Neural cell (in vitro differentiated cells): ENCODE measurements around the gene GRIK2. TPM values are rescaled to one million over a fixed set of nuclear protein-coding genes. Genes with fewer than 3 reads are reported as not detected.

ENCODE experiments used
- H2AFZ ChIP-seq: fragments of 200-600, 300-800 bp; sonication (generic), shearing (Covaris generic); 2 replicates; pipeline ENCODE4 v1.6.0; 2014; ENCODE audit warnings: low read depth, mild to moderate bottlenecking, antibody characterized with exemption, low read length, moderate library complexity
- H3F3A ChIP-seq: fragments of 200-600 bp; shearing (Covaris generic); 2 replicates; pipeline ENCODE4 v1.6.1; 2016; ENCODE audit warnings: mild to moderate bottlenecking, moderate library complexity, mixed read lengths, antibody characterized with exemption, low read length; ENCODE audit not compliant: insufficient read depth, poor library complexity, severe bottlenecking
- H3K27ac ChIP-seq: fragments of 200-600, 300-800 bp; sonication (generic), shearing (Covaris generic); 2 replicates; pipeline ENCODE4 v1.5.1; 2014; ENCODE audit warnings: mild to moderate bottlenecking, low read length, moderate library complexity
- H3K27me3 ChIP-seq: fragments of 300-800, 200-600 bp; sonication (generic), shearing (Covaris generic); 2 replicates; pipeline ENCODE4 v1.6.0; 2014; ENCODE audit warnings: mild to moderate bottlenecking, low read depth, low read length, moderate library complexity; ENCODE audit not compliant: insufficient read depth
- H3K36me3 ChIP-seq: fragments of 300-800, 200-600 bp; sonication (generic), shearing (Covaris generic); 2 replicates; pipeline ENCODE4 v1.5.1; 2014; ENCODE audit warnings: mild to moderate bottlenecking, antibody characterized with exemption, low read length, moderate library complexity; ENCODE audit not compliant: insufficient read depth
- H3K4me2 ChIP-seq: fragments of 300-800, 200-600 bp; sonication (generic), shearing (Covaris generic); 2 replicates; pipeline ENCODE4 v1.6.0; 2014; ENCODE audit warnings: mild to moderate bottlenecking, low read length
- H3K4me3 ChIP-seq: fragments of 300-800, 200-600 bp; sonication (generic), shearing (Covaris generic); 2 replicates; pipeline ENCODE4 v1.5.1; 2014; ENCODE audit warnings: mild to moderate bottlenecking, low read length, moderate library complexity
- H3K79me2 ChIP-seq: fragments of 200-600 bp; shearing (Covaris generic); replicated peaks from 2 replicates; pipeline ENCODE4 v1.6.0; 2014; ENCODE audit warnings: mild to moderate bottlenecking, low read length, moderate library complexity; ENCODE audit not compliant: insufficient read depth
- H3K9ac ChIP-seq: fragments of 300-800, 200-600 bp; sonication (generic), shearing (Covaris generic); 2 replicates; pipeline ENCODE4 v1.6.1; 2016; ENCODE audit warnings: mild to moderate bottlenecking, low read length, mixed read lengths
- H3K9me2 ChIP-seq: fragments of 200-600 bp; shearing (Covaris generic); 2 replicates; pipeline ENCODE4 v1.6.1; 2016; ENCODE audit warnings: mild to moderate bottlenecking, low read length, mixed read lengths; ENCODE audit not compliant: insufficient read depth
- H3K9me3 ChIP-seq: fragments of 200-600, 300-800 bp; sonication (generic), shearing (Covaris generic); 2 replicates; pipeline ENCODE4 v1.6.1; 2016; ENCODE audit warnings: mild to moderate bottlenecking, mixed run types, low read length, moderate library complexity, mixed read lengths
- H4K20me1 ChIP-seq: fragments of 200-600 bp; shearing (Covaris generic); 2 replicates; pipeline ENCODE4 v1.6.1; 2016; ENCODE audit warnings: mild to moderate bottlenecking, mixed run types; ENCODE audit not compliant: insufficient read depth
- CTCF ChIP-seq: fragments of 450-650 bp; IDR thresholded peaks from 2 replicates; pipeline ENCODE4 v1.5.1; 2014; ENCODE audit warnings: antibody characterized with exemption, mild to moderate bottlenecking, moderate library complexity; ENCODE audit not compliant: poor library complexity, severe bottlenecking
- EP300 ChIP-seq: fragments of 450-650 bp; conservative IDR thresholded peaks from 2 replicates; pipeline ENCODE4 v1.6.1; 2014; ENCODE audit warnings: antibody characterized with exemption, mild to moderate bottlenecking, moderate library complexity; ENCODE audit not compliant: poor library complexity, severe bottlenecking
- EZH2 ChIP-seq: fragments of 200-600, 300-800 bp; shearing (Covaris generic), sonication (generic); IDR thresholded peaks from 2 replicates; pipeline ENCODE4 v1.6.1; 2014; ENCODE audit warnings: antibody characterized with exemption, low read length, borderline replicate concordance, mild to moderate bottlenecking; ENCODE audit not compliant: insufficient read depth, poor library complexity, severe bottlenecking
- MXI1 ChIP-seq: fragments of 450-650 bp; conservative IDR thresholded peaks from 2 replicates; pipeline ENCODE4 v1.6.1; 2014; ENCODE audit warnings: antibody characterized with exemption, mild to moderate bottlenecking; ENCODE audit not compliant: poor library complexity, severe bottlenecking
- POLR2AphosphoS5 ChIP-seq: IDR thresholded peaks from 2 replicates; pipeline ENCODE4 v1.6.1; 2012
- RAD21 ChIP-seq: fragments of 450-650 bp; conservative IDR thresholded peaks from 2 replicates; pipeline ENCODE4 v1.6.1; 2014; ENCODE audit warnings: antibody characterized with exemption, mild to moderate bottlenecking, moderate library complexity
- SMC3 ChIP-seq: fragments of 450-650 bp; conservative IDR thresholded peaks from 2 replicates; pipeline ENCODE4 v1.6.1; 2014; ENCODE audit warnings: antibody characterized with exemption, mild to moderate bottlenecking, moderate library complexity; ENCODE audit not compliant: poor library complexity
- TAF1 ChIP-seq: IDR thresholded peaks from 2 replicates; pipeline ENCODE4 v1.6.1; 2012; ENCODE audit warnings: low read depth
- polyA plus RNA-seq: library from polyadenylated mRNA; depleted of rRNA; stranded (reverse); fragments of >200 nt; gene quantifications from 2 replicates; pipeline ENCODE4 v1.2.3, GENCODE V29; 2014
- TF ChIP-seq, protein P1 (sequence below): IDR thresholded peaks from 2 replicates; pipeline ENCODE4 v1.6.1; 2012; ENCODE audit warnings: borderline replicate concordance

GRIK2 gene
- polyA plus RNA-seq, 1 donor from 2014 or later = 106 TPM

DNA sequence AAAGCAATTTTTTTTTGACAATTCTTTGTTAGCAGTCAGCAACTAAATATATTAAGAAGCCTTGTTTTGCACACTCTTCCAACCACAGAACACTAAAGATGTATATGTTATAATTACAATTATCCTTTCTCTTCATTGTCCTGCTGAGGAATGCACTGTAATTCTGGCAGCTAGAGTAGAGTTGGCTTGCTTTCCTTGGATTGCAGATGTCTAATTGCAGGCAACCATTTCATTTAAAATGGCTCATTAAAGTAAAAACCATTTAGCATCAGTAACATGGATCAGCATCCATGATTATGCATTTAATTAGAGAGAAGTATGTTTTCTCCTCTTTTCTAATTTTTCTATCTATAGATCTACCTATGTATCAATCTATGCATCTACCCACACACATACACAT is 335.4 kb downstream of the GRIK2 start:
- H2AFZ ChIP-seq = no peak overlapping the region
- TF ChIP-seq POLR2AphosphoS5 (no peak), TAF1 (no peak), SMC3 (no peak), MXI1 (no peak)
- TF ChIP-seq, protein P1, sequence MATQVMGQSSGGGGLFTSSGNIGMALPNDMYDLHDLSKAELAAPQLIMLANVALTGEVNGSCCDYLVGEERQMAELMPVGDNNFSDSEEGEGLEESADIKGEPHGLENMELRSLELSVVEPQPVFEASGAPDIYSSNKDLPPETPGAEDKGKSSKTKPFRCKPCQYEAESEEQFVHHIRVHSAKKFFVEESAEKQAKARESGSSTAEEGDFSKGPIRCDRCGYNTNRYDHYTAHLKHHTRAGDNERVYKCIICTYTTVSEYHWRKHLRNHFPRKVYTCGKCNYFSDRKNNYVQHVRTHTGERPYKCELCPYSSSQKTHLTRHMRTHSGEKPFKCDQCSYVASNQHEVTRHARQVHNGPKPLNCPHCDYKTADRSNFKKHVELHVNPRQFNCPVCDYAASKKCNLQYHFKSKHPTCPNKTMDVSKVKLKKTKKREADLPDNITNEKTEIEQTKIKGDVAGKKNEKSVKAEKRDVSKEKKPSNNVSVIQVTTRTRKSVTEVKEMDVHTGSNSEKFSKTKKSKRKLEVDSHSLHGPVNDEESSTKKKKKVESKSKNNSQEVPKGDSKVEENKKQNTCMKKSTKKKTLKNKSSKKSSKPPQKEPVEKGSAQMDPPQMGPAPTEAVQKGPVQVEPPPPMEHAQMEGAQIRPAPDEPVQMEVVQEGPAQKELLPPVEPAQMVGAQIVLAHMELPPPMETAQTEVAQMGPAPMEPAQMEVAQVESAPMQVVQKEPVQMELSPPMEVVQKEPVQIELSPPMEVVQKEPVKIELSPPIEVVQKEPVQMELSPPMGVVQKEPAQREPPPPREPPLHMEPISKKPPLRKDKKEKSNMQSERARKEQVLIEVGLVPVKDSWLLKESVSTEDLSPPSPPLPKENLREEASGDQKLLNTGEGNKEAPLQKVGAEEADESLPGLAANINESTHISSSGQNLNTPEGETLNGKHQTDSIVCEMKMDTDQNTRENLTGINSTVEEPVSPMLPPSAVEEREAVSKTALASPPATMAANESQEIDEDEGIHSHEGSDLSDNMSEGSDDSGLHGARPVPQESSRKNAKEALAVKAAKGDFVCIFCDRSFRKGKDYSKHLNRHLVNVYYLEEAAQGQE = no peak
- H3K27ac ChIP-seq = no peak overlapping the region
- no peaks in the 10 kb centered on the region for H3K9me2 ChIP-seq
- H3K4me3 ChIP-seq = no peak overlapping the region
- H3K36me3 ChIP-seq = no peaks in the 10 kb centered on the region
- H3F3A ChIP-seq = no peaks in the 10 kb centered on the region
- no peak overlapping the region for H3K4me2 ChIP-seq
- no peaks in the 10 kb centered on the region for H3K9me3 ChIP-seq
- no peak overlapping the region for H3K9ac ChIP-seq
- H4K20me1 ChIP-seq = no peaks in the 10 kb centered on the region
- no peaks in the 10 kb centered on the region for H3K27me3 ChIP-seq
- H3K79me2 ChIP-seq = no peaks in the 10 kb centered on the region

DNA sequence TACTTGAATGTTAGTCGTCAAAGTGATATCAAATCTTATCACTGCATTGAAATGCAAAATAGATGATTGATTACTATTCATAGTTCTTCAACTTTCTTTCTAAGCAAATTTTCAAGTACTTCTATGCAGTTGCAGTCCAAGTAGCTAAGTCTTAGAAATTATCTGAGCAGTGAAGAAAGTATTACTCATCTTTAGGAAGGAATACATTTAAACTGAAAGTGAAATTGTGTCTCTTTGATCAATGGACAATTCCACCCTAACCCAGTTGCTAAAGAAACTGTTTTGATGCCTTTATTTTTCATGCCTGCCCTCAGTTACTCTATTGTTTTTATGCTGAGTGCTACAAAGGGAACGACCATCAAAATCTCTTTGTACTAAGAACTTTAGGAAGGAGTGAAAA is 337.4 kb downstream of the GRIK2 start:
- no peaks in the 10 kb centered on the region for H3K36me3 ChIP-seq
- H3K27ac ChIP-seq = no peak overlapping the region
- no peaks in the 10 kb centered on the region for H3K9me2 ChIP-seq
- H2AFZ ChIP-seq = no peak overlapping the region
- H3F3A ChIP-seq = no peaks in the 10 kb centered on the region
- TF ChIP-seq TAF1 = no peak
- no peak for TF ChIP-seq SMC3
- no peak for TF ChIP-seq RAD21
- no peak for TF ChIP-seq EZH2
- TF ChIP-seq, protein P1 = no peak
- no peak for TF ChIP-seq POLR2AphosphoS5
- no peak for TF ChIP-seq EP300
- TF ChIP-seq MXI1 = no peak
- TF ChIP-seq CTCF = no peak
- H4K20me1 ChIP-seq = no peaks in the 10 kb centered on the region
- no peaks in the 10 kb centered on the region for H3K9me3 ChIP-seq
- no peaks in the 10 kb centered on the region for H3K27me3 ChIP-seq
- no peak overlapping the region for H3K4me3 ChIP-seq
- H3K4me2 ChIP-seq = no peak overlapping the region
- H3K9ac ChIP-seq = no peak overlapping the region
- H3K79me2 ChIP-seq = no peaks in the 10 kb centered on the region
